NCI-H2029 treated with DMSO at 0.1 percent for 48 hours (cell line): ENCODE measurements around the gene SCEL.
"Not testable (repeated sequence)": the region's sequence is repeated elsewhere in the genome, so short reads cannot be mapped to it uniquely, and the experiment has no call there.

Experiments
- DNase-seq: peaks from one replicate; lab custom pipeline; 2025; lab: John Stamatoyannopoulos, UW

The SCEL gene

DNA sequence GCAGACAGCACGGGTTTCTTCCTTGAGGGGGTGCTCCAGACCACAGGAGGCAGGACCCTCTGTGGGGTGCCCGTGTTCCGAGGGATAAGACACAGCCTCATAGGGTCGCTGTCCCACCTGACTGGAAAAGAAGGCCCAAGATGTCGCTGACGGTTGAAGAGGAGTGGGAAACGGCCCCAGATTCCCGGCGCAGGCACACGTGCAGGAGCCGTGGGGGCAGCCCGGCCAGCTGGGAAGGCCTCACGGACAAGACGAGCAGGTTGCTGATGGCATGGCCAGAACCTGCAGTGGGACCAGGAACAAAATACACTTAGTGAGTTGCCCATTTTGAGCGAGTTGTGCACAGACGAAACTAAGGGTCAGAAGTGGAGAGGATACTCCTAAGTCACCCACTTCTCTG lies 126.8 kb downstream of the SCEL start:
- DNase-seq = not testable (repeated sequence)

DNA sequence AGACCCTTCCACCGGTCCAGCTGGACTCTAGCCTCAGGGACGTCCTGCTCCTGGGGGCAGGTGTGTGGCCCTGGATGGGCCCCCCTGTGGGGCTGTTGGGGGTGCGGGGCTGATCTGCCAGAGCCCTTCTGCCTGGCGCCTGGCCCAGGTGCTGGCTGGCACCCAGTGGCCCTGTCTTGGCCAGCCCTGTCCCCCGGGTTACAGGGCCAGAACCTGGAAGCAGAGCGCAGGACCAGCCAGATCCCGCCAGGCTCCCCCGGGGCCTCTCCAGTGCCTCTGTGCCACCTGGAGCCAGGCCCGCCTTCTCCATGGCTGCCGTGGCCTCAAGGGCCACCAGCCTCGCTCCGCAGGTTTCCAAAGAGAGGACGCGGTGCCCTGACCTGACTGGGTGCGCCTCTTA lies 127.3 kb downstream of the SCEL start:
- not testable (repeated sequence) for DNase-seq

- DNase-seq = no peak
Measured at GRCh38 chr13:77674852-77675251, 139.3 kb downstream of the SCEL start.

DNA sequence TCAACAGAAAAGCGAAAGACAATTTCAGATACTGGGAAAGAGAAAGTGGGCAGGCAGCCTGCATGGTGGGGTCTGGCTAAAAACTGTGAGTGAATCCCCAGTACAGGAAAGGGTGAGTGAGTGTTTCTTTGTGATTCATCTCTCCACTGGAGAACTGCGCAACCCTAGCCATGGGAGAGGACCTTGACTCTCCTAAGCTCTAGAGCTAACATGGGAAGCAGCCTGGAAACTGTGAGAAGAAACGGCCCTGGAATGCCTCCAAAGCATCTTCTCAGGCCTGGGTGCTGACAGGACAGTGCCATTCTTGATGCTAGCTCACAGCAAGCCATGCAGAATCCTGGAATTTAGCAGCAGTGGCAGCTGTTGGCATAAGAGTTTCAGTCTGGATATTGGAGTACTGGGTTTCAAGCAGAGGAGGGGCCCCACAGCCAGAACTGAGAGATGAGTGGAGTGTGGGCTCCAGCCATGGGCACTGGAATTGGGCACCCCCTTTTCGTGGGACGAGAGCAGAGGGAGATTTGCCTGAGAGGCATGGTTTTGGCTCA lies 143.3 kb downstream of the SCEL start:
- DNase-seq = no peak

GRCh38 chr13:77687799-77688198 lies 152.3 kb downstream of the SCEL start:
- no peak for DNase-seq

GRCh38 chr13:77691871-77692270 lies 156.4 kb downstream of the SCEL start:
- no peak for DNase-seq

DNA sequence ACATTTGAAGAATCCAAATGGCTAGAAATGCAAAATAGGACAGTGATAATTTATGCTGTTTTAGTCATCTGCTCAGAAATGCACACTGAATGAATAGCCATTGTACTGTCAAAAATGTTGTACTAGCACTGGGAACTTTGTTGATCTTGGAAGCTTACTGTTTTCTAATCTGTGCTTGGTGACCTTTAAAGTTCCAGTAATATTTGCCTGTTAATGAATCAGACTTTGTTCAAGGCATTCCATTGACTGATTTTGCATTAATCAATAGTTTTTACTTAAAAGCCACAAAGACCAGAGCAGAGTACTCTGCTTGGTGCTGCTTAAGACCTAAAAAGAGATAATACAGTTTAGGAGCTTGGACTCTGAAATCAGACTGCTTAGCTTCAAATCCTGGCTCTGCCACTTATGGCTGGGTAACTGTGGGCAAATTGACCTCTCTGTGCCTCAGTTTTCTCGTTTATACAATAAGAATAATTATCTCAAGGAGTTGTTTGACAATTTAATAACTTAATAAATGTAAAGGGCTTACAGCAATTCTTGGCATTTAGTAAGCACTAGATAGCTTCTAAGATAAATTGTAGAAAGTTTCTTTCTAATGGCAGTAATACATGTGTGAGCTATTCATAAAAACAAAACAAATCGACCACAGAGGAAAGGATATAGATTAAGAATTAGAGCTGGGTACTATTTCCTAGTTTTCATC lies 157.4 kb downstream of the SCEL start:
- DNase-seq = no peak

GRCh38 chr13:77693449-77693940 lies 158.0 kb downstream of the SCEL start:
- no peak for DNase-seq
